HG03439 (cell line): ENCODE measurements around the gene UXT.

Experiments used
- ATAC-seq: cut with Tn5 transposase; IDR thresholded peaks from one replicate; pipeline ENCODE4 v1.9.1; 2021; ENCODE audit warnings: mild to moderate bottlenecking, moderate library complexity; ENCODE audit not compliant: unreplicated experiment

Gene UXT

DNA sequence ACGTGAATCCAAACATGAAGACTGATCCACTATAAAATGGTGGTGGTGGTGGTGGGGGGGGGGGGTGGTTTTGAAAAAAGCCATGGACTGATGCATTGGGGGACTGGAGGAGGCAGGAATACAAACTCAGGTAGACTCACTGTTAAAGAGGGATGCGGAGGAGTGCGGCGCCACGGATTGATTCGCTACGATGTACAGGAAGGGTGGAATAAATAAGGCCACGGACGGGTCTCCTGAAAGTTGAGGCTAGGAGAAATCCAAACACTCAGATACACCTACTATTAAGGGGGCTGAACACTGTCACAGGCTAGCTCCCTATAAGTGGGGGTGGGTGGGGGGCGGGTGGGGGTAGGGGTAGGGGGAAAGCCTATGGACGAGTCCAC, 9.2 kb downstream of the UXT start:
- no peak for ATAC-seq

DNA sequence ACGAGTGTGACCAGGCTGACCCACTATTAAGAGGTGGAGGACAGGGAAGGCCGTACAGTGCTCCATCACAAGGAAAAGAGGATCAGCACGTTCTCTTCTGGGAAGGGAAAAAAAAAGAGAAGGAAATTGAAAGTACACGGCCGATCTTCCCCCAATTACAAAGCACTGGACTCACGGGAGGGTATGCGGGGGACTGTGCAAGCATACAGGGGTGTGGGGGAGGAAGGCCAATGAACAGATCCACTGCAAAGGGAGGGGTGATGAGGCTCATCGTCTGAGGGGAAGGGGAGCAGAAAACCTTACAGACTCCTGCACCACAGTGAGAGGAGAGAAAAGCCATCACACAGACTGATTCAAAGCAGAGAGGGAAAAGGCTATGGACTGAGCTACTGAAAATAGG, 9.7 kb downstream of the UXT start:
- no peak for ATAC-seq

DNA sequence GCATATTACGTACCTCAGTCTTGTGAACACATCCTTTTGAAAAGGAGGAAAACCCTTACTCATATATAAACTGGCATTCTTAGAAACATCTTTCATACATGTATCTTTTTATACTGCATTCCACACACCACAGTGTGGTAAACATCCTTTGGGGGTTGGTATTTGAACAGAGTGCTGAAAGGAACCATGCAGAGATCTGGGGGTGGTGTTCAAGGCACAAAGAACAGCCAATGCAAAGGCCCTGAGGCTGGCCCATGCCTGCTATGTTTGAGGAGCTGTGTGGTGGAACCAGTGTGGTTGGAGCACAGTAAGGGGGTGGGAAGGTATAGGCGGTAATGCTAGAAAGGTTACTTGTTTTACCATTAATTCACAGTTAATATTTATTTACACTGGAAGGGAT, 10.6 kb downstream of the UXT start:
- no peak for ATAC-seq

DNA sequence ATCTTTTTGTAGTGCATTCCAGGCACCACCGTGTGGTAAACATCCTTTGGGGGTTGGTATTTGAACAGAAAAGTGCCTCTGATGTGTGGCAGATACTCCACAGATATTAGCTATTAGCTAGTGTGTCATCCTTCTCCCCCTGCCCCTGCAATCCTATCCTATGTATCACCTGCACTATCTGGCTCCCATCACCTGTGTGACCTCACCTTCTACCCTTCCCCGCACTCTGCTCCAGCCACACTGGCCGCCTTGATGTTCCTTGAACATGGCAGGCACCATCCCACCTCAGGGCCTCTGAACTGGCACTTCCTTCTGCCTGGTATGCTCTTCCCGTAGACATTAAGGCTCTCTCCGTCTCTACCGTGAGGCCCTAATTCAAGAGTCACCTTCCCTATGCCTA, 12.3 kb downstream of the UXT start:
- no peak for ATAC-seq

DNA sequence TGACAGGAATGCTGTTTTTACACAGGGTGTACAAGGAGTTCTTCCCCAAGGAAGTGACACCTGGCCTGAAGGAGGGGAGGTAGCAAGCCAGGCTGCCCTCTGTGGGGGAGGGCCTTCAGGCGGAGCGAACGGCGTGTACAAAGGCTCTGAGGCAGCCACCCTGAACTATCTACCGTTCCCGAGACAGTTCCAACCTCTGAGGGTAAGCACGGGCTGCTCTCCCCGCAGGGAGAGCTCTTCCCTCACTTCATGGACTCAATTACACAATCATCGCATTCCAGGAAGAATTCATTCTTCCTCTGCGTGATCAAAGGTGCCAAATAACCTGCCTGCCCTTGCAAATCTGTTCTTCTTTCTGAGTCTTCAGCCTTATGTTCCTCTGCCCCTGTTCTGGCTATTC, 13.4 kb downstream of the UXT start:
- ATAC-seq, result no peak

DNA sequence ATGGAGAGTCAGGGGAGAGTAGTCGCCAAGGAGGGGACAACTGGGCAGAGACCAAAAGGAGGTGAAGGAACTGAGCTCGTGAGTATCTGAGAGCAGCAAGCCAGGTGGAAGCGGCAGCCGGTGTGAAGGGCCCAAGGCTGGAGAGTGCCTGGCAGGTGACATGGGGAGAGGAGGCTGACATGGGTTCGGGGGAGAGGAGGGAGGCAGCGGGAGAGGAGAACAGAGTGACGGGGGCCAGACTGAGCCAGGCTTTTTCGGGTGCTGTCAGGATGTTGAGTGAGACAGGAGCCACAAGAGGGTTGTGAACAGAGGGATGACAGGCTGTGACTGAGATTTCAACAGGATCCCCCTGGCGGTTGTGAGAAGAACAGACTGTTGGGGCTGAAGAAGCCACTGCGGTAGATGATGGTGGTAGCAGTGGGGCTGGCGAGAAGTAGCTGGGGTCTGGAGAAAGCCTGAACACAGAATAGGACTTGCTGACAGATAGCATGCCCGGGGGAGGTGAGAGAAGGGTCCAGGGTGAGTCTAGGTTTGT, 14.4 kb downstream of the UXT start:
- no peak for ATAC-seq

DNA sequence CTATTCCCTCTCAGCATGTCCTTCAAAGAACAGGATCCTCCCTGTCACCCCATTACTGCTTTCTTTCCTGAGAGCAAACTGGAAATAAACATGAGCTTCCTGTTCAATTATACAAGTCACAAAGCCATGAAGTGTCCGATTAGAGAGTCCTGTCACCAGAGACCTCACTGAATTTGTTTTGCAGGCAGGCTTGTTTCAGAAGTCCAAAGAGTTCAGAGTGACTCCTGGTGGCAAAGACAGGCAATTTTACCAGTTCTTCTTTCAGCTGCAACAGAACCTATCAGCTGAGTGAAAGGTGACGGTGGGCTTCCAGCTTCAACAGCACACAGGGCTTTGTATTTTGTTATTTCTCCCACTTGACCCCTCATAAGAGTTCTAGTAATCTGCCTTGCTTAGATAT, 15.1 kb downstream of the UXT start:
- no peak for ATAC-seq

DNA sequence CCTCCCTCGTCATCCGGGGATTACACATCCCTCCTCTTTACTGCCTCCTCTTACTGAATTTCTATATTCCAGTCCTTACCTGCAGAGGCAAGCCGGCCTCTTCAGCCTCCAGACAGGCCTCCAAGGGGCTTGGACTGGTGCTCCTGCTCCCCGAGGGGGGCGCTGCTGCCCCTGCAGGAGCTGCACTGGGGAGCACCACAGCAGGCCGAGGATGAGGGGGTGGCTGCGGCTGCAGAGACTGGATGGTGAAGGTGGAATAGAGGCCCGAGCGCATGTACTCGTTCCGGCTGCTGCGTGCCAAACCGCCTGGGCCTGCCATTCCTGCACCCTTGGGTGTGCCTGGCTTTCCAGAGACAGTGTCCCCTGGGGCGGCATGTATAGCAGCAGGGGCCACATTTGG, 20.2 kb downstream of the UXT start:
- no peak for ATAC-seq

DNA sequence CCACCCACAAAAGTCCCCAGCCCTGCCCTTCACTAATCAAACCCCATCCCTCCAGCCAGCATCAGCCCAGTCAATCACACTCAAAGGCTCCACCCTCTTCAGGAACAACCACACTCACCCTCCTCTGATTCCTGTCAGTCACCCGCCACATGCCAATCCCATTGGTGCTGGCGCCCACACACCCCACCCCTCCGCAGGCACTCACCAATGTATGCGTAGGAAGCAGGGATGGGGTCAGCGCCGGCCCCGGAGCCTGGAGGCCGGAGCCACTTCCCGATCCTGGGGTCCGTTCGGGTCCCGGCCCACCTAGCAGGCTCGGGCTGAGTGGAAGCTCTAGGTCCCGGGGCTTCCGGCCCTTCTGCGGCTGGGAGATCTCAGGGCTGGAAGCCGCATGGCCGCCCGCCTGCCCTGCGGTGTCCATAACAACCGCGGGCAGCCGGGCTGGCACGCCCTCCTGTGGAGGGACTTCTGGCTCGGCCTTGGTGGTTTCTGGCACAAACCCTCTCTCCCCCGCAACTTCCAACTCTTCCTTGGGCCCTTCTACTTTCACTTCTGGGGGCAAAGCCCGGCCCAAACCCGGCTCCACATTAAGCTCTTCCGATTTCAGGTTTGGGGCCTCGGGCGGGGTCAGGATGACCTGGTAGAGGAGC, 21.3 kb downstream of the UXT start:
- ATAC-seq, result no peak

DNA sequence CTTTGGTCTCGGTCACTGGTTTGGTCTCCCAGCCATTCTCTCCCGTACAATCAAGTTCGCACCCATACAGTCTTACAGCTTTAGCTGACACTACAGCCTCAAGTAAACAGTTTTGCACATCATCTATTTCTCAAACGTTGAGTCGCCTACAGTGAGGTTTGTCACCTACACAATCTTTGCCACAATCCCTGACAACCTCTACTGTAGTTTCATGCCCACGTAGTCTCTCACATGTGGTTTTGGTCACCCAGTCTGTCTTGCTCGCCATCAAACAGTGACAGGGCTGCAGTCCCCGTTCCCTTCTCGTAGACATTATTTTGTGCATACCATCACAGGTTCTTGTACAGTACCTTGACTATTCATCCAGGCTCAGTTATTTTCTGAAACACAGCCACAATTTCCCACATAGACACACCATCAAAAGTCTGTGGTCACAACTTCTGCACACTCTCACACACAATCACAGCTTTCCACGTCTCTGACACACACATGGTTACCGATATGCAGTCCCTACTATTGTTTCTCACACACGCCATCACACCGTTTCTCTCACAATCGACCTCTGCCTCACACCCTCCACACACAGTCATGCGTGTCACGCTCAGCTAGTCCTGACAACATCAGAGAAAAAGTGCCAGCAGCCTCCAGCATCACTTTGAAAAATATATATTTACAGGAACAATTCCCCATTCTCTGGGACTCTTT, 24.0 kb downstream of the UXT start:
- ATAC-seq, result no peak

DNA sequence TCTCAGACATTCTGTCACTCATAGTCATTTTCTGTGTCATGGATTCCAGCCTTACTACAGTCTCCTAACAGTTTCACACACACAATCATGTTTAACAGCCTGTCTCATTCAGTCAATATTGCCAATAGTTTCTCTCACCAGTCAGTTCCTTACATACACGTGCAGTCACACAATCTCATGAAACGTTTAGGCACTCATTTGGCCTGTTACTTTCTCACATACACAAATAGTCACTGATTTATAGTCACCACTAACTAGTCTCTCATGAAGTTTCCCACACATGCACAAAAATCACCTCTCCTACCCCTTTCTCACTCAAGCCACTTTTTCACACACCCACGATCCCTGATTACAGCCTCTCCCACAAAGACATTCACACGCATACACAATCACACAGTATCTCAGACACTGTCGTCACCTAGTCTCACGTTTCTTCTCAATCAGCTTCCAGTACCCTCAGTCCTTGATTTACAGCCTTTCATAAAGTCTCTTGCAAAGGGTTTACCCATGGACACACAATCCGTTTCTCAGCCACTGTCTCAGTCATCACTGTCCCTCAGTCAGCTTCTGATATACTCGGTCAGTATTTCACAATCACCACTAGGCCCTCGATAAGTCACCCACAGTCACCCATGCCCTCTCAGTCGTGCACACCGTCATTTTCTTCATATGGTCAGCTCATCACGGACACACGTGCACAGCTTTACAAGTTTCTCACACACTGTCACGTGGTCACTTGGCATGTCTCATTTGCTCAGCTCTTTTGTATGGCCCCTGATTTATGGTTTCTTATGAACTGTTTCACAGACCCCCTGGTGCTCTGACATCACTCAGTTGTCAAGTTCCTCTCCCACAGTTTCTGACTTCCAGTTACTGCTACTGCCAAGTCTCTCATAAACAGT, 25.0 kb downstream of the UXT start:
- ATAC-seq, result no peak

DNA sequence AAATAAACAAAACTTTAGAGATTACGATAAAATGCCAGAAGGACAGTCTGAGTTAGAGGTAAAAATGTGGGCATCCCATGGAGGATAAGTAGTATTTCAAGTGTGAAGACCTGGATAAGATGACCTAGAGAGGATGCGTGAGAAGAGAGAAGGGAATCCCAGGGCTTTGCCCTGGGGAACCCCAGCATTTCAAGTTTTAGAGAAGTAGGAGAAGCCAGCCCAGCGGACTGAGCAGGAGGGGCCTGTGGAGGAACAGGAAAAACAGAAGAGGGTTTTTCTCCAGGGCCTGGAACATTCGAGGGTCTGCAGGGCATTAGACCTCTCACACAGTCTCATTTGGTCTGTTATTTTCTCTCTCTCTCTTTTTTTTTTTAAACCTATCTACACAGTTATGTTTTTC, 26.3 kb downstream of the UXT start:
- no peak for ATAC-seq

DNA sequence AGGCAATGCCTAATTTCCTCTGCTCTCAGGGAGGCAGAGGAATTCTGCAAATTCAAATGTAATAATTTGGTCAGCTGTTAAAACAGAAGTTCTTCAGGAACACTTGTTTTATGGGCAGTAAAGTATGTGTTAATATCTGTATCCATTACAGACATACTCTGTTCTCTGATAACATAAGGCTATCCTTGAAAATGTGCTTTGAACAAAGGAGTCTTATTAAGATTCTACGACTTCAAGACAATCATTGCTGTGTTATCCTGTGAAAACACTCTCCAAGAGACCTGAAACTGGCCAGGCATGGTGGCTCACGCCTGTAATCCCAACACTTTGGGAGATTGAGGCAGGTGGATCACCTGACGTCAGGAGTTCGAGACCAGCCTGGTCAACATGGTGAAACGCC, 27.3 kb downstream of the UXT start:
- no peak for ATAC-seq

DNA sequence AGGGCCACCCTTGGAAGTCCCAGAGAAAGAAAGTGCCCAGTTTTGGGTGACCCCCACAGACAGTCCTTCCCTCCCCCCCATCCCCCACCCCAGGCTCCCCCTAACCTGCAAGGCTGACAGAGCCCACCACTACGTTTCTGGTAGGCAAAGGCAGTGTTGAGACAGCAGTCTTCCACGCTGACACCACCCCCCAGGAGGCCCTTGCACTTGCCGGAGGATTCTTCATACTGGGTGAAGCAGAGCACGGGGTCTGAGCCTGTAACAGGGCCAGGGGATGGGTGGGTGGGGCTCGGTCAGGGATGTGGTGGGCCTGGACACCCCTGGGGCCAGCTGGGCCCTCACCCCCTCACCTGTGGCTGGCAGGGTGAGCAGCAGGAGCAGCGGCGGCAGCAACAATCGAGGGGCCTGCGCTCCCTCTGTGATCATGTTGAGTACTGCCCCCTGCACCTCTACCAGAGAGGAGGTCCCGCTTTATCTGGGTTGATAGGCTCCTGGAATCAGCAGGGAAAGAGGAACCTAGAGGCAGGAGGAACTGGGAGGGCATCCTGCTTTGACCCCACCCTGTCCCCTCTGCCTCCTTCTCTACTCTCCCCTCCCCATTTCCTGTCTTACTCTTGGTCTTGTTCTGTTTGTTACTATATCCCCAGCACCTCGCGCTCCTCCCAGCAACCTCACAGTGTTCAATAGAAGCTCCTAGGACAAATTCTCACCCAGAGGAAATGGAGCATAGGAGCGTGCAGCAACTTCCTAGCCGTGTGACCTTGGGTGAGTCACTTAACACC, 29.4 kb downstream of the UXT start, which contains the start of gene CFP:
CFP (minus strand) TSS at position 512 of the 782 bp plus-strand sequence; CDS start at position 426, 86 bp downstream.
- no peak for ATAC-seq

DNA sequence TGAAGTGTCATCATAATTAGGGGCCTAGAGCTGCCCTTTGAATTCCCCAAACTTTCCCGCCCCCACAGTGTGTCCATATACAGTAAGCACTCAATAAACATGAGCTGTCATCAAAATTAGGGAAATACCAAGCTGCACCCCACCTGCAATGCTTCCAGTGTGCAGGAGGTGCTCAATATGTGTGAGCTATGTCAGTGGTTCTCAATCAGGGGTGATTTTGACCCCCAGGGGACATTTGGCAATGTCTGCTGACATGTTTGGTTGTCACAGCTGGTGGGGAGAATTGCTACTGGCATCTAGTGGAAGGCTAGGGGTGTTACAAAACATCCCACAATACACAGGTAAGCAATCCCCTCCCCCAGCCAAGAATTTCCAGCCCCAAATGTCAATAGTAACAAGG, 30.0 kb downstream of the UXT start:
- ATAC-seq, result no peak

DNA sequence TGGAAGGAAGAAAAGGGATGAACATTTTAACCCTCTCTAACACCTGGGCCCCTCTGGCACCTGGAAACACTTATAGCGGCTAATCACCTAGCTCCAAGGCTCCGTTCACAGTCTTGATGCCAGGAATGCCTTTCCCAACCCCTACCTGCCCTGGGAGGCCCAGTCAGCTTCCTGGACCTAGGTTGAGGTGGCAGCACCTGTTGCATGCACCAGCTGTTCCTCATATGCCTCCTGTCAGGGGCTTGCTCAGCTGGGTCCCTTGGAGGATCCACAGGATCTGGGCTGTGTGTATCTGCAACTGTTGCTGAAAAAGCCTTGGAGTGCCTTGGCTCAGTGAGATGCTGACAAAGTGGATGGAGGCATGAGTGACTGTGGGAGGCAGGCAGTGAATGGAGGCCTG, 33.6 kb downstream of the UXT start:
- no peak for ATAC-seq

DNA sequence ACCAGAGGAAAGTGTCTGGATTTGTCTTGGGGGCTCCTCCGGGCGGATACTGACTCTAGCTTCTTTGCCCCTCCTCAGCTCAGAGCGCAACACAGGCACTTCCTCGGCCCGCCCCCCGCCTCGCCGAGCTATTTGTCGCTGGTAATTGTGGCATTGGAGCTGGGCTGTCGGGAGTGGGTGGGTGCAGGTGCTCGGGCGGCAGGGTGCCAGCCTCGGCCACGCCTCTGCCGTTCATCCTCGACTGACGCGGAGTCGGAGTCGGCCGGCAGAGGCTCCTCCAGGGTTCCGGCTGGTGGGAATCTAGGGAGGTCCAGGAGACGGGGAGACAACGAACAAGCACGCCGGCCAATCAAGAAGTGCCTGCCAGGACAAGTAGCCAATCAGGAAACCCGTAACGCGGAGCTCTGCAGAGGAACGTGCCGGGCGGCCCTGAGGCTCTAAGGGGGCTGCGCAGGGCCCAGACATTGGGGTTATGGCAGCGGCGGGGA, 35.4 kb downstream of the UXT start:
- no peak for ATAC-seq

DNA sequence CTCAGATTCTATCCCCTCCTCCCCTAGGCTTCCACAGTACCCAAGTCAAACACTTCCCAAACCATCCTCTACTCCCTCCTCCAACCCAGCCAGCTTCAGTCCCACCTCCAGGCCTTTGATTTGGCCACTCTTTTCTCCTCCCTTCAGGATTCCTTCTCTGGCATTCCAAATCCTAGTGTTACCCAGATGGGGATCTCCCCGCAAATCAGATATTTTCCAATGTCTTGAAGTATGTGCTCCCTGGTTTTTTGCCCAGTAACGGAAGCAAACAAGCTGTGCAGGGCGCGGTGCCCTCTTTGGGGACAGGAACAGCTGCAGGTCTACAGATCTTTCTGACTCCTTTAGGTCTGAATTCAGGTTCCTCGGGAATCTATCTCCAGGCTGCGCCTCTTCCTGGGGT, 37.1 kb downstream of the UXT start:
- no peak for ATAC-seq

DNA sequence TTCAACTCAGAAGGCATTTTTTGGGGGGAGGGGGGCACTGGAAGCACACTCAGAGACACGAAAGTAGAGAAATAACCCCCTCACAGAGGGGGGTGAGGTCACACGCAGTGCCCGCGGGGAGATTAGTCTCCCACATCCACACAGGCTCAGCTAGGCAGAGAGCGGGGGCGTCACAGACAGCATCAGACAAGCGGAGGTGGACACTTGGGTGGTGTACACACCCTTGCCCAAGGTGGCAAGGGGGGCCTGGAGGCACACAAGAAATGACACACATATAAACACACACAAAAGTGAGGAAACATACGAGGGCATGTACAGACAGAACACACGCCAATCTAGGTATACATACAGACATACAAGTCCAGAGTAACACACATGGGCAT, 38.7 kb downstream of the UXT start:
- no peak for ATAC-seq

DNA sequence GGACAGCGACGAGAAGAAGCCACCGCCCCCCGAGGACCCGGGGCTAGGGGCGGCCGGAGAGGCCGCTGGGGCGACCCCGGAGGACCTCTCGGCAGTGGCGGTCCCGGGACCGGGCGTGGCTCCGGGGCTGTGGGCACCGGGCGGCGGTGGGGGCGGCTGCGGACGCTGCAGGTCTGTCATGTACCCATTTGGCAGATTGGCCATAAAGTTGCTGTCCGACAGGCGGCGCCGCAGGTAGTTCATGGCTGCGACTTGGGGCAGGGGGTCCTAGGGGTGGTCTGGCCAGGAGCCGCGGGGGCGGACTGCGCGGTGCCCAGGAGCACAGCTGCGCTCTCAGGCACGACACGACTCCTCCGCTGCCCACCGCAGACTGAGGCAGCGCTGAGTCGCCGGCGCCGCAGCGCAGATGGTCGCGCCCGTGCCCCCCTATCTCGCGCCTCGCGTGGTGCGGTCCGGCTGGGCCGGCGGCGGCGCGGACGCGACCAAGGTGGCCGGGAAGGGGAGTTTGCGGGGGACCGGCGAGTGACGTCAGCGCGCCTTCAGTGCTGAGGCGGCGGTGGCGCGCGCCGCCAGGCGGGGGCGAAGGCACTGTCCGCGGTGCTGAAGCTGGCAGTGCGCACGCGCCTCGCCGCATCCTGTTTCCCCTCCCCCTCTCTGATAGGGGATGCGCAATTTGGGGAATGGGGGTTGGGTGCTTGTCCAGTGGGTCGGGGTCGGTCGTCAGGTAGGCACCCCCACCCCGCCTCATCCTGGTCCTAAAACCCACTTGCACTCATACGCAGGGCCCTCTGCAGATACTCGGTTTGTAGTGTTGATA, 39.3 kb downstream of the UXT start, which contains the start of gene SYN1:
SYN1 (minus strand) TSS at position 372 of the 817 bp plus-strand sequence; CDS start at position 243, 129 bp downstream.
- ATAC-seq, result peak; percentile 71
